Stimulated activated CD4-positive, alpha-beta T cell treated with anti-CD3 and anti-CD28 coated beads, Interleukin-1b, Interleukin-23, amount 100 ng/mL, for 24 hours (primary cell): Measurements from ENCODE around the gene SLC50A1.
"Not testable (repeated sequence)": the region's sequence is repeated elsewhere in the genome, so short reads cannot be mapped to it uniquely, and the experiment has no call there.

Experiments
- DNase-seq, 4 experiments: peaks; one replicate each; pipeline ENCODE4 v3.0.0-alpha.2; 2020; ENCODE audit warnings: low read depth in 4 of 4, low spot score in 1 of 4

Gene SLC50A1

GRCh38 chr1:155134322-155134721 is 1.3 kb upstream of the SLC50A1 start:
- no peak for DNase-seq

- DNase-seq, result peak; percentile 52 to 83 (median 66)
Observed at GRCh38 chr1:155134880-155135414, 705 bp upstream of the SLC50A1 start.

- no peak for DNase-seq
Observed at GRCh38 chr1:155136748-155137147, 1.1 kb downstream of the SLC50A1 start.

DNA sequence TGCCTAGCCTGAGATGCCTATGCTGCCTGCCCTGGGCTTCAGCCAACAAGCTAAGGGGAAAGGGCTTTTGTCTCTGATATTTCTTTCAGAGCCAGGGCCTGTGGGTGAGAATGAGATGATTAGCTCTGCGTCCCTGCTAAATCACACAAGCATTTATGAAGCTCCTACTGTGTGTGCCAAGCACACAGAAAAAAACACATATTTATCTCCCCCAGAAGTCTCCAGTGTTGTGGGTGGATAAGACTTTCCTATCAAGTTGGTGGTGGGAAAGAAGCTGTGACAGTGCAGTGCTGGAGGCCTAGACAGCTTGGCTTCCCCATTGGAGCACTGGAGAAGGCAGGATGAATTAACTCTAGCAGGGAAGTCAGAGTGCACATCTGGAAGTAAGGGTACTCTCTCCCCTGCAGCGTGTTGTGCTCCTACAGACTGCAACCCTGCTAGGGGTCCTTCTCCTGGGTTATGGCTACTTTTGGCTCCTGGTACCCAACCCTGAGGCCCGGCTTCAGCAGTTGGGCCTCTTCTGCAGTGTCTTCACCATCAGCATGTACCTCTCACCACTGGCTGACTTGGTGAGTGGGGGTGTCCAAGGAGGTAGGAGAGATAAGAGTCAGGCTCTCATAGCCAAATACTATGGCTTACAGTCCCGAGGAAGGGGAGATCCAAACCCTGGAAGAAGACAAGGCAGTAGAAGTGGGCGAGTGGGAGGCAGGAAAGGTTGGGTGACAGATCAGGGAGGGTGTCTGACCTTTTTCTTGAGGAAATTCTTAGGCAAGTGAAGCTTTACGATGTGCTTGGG is 1.7 kb downstream of the SLC50A1 start:
- no peak for DNase-seq

GRCh38 chr1:155139895-155140629 is 4.4 kb downstream of the SLC50A1 start, which contains the start of gene DPM3:
DPM3 (minus strand) TSS chr1:155140531; CDS start chr1:155140240, 291 bp downstream.
- peak; percentile 73 to 86 (median 82) for DNase-seq

DNA sequence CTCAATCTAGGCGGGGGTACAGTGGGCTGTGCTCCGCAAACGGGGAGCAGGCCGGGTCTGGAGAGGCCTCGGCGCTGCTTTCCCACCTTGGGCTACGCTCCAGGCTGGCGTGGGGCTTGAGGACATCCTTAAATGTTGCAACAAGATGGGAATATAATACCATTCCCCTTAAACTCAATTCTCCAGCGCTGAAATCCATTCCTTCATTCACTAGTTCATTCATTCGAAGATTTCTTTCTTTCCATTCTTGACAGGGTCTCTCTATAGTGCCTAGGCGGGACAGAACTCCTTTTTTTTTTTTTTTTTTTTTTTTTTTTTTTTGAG is 4.9 kb downstream of the SLC50A1 start:
- no peak for DNase-seq

DNA sequence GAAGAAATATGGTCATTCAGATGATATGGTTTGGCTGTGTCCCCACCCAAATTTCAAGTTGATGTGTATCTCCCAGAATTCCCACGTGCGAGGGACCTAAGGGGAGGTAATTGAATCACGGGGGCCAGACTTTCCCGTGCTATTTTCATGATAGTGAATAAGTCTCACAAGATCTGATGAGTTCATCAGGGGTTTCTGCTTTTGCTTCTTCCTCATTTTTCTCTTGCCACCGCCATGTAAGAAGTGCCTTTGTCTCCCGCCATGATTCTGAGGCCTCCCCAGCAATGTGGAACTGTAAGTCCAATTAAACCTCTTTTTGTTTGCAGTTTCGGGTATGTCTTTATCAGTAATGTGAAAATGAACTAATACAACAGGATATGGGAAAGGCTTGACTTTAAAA is 6.1 kb downstream of the SLC50A1 start:
- no peak for DNase-seq

DNA sequence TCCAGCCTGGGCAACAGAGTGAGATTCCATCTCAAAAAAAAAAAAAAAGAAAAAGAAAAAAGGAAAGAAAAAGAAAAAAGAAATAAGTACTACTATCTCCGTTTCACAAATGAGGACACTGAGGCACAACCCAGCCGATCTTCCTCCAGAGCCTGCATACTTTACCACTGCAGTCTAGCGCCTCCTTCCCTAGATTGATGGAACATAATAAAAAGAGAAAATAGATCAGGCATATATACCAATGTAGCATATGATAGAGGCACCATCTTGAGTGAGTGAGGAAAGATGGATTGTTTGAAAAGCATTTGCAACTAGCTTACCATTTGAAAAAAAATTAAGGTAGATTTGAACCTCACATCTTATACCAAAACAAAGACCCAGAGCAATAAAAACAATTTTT is 9.8 kb downstream of the SLC50A1 start:
- no peak for DNase-seq

DNA sequence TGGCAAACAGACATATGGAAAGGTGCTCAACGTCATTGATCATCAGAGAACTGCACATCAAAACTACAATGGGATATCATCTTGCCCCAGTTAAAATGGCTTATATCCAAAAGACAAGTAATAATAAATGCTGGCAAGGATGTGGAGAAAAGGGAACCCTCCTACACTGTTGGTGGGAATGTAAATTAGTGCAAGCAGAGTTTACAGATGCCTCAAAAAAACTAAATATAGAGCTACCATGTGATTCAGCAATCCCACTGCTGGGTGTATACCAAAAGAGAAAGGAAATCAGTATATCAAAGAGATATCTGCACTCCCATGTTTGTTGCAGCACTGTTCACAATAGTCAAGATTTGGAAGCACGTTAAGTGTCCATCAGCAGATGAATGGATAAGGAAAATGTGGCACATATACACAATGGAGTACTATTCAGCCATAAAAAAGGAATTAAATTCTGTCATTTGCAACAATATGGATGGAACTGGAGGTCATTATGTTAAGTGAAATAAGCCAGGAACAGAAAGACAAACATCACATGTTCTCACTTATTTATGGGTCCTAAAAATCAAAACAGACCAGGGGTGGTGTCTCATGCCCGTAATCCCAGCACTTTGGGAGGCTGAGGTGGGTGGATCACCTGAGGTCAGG is 20.5 kb downstream of the SLC50A1 start:
- DNase-seq, result not testable (repeated sequence)

GRCh38 chr1:155158991-155159390 is 23.3 kb downstream of the SLC50A1 start:
- no peak for DNase-seq

DNA sequence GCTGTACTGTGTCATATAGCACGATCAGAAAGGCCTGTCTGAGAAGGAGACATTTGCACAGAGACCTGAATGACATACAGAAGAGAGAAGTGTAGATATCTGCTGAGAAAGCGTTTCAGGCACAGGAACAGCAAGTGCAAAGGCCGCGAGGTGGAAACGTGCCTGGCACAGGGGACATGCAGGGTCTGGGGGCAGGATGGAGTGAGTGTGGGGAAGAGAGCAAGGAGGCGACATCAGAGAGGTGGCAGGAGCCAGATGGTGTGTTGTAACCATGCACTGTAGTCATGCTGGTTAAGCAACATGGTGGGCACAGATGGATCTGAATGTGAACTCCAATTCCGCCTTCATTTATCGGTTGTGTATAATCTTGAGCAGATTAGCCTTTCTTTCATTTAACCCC is 24.5 kb downstream of the SLC50A1 start:
- DNase-seq, result no peak

DNA sequence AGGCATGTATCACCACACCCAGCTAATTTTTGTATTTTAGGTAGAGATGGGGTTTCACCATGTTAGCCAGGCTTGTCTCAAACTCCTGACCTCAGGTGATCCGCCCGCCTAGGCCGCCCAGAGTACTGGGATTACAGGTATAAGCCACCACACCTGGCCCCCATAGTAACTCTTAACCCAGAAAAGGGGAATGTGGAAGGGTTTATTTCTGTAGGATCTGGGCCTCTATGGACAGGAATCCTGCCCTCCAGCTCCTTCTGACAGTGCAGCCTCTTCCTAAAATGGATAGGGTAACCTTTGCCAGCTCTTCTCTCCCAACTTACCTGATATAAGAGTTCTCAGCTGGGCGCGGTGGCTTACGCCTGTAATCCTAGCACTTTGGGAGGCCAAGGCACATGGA is 27.0 kb downstream of the SLC50A1 start:
- DNase-seq, result not testable (repeated sequence)

GRCh38 chr1:155163785-155164184 is 28.1 kb downstream of the SLC50A1 start:
- DNase-seq, result not testable (repeated sequence)

GRCh38 chr1:155164625-155165024 is 29.0 kb downstream of the SLC50A1 start:
- DNase-seq, result not testable (repeated sequence)

DNA sequence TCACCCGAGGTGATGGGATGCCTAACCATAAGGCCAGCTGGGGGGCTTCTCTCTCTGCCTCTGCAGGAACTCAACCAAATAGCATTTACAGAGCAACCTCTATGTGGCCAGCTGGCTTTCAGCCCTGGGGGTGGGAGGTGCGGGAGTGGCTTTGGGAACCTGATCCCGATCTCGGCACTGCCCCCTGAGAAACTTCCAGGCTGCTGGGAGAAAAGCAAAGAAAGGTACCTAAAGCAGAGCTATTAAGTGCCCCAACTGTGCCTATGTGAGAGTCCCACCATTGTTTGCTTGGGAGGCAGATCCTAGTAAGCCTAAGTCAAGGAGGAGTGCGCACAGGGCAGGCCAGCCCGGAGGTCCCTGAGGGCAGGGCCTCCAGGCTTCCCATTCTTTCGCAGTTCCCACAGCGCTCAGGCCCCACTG is 30.4 kb downstream of the SLC50A1 start:
- DNase-seq, result no peak

GRCh38 chr1:155166471-155167165 is 31.0 kb downstream of the SLC50A1 start:
- no peak for DNase-seq

DNA sequence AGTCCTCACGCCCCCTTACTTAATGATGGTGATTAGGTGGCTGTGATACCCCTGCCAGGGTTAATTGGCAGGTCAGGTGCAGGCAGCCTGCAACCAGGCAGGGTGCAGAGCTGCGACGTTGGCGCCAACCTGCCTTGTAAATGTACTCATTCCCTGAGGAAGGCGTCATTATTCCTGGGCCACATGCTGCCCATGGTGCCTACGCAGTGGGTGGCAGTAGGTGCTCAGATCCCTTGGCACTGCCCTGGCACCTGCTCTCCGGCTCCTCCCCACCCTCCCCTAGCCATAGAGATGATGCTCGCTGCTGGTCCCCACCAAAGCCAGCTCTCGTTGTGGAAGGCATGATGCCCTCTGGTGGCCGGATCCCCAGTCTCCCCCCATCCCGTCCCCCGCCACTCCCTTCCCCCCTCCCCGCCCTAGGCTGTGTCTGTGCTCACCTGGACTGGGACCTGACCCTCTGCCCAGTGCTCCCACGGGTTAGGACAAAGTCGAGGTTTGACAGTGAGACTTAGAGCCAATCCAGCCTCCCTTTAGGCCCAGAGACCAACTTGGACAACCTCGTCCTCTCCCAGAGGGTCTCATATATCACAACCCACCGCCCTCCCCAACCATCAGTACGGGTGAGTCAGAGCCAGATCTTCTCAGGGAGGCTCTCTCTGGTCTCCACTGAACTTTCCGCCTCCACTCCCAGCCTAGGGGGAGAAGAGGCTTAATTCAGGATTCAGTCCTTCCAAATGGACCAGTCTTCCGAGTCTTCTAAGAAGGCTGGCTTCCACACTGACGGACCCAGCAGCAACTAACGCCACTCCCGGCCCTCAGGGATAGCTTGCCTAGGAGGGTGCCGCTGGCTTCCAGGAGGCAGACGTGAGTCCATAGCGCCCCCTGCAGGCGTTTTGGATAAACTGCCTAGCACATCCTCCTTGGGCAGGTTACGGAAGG is 31.8 kb downstream of the SLC50A1 start:
- DNase-seq, result peak; percentile 79 to 86 (median 82)

GRCh38 chr1:155168105-155168445 is 32.4 kb downstream of the SLC50A1 start:
- not testable (repeated sequence) for DNase-seq

DNA sequence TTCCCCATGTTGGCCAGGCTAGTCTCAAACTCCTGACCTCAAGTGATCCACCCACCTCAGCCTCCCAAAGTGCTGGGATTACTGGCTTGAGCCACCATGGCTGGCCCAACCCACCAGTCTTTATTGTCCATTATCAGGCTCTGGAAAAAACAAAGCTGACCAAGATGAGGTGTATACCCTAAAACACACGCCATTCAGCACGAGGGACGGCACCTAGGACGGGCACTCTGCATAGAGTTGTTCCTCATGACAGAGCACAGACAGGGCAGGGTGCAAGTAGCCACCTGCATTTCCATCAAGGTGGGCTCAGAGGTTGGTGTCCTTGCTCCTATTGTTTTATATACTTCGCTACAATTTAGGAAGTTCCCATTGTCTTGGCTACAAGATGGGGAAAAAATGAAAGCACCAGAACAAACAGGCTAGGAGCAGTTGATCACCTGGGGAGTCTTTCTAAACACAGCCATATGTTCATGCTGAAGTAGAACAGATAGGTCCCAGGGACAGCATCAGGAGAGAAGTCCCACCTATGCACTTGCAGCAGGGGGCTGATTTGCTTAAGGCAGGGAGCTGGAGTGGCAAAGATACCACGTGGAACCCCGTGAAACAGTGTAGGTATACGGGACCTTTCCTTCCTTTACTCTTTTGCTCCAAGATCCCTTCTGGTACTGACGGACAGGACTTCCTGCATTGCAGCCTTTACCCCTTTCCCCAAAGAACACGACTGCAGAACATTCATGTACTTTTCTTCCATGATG is 33.0 kb downstream of the SLC50A1 start:
- no peak for DNase-seq
